Hepatocyte (in vitro differentiated cells): Measurements from ENCODE around the gene CPSF4. TPM values are rescaled to one million over a fixed set of nuclear protein-coding genes. Genes with fewer than 3 reads are reported as not detected.
"Not testable (repeated sequence)": the region's sequence is repeated elsewhere in the genome, so short reads cannot be mapped to it uniquely, and the experiment has no call there.

Source experiments
- DNase-seq: peaks from one replicate; pipeline ENCODE4 v3.0.0-alpha.2; 2016; ENCODE audit warnings: low spot score
- H2AFZ ChIP-seq: fragments of 200-600 bp; sonication (generic); 2 replicates; pipeline ENCODE4 v1.6.0; 2016; ENCODE audit warnings: antibody characterized with exemption, mild to moderate bottlenecking
- H3K27ac ChIP-seq: fragments of 200-600 bp; sonication (generic); 2 replicates; pipeline ENCODE4 v1.5.1; 2016; ENCODE audit warnings: mild to moderate bottlenecking
- H3K27me3 ChIP-seq: fragments of 200-600 bp; sonication (generic); 2 replicates; pipeline ENCODE4 v1.6.1; 2016
- H3K36me3 ChIP-seq: fragments of 200-600 bp; sonication (generic); replicated peaks from 2 replicates; pipeline ENCODE4 v1.5.1; 2016; ENCODE audit warnings: low read depth; ENCODE audit not compliant: insufficient read depth
- H3K4me1 ChIP-seq: fragments of 200-600 bp; sonication (generic); 2 replicates; pipeline ENCODE4 v1.5.1; 2016; ENCODE audit warnings: mild to moderate bottlenecking, moderate library complexity; ENCODE audit not compliant: insufficient read depth
- H3K4me2 ChIP-seq: fragments of 200-600 bp; sonication (generic); 2 replicates; pipeline ENCODE4 v1.6.0; 2016
- H3K4me3 ChIP-seq: fragments of 200-600 bp; sonication (generic); 2 replicates; pipeline ENCODE4 v1.5.1; 2016; ENCODE audit warnings: mild to moderate bottlenecking
- H3K79me2 ChIP-seq: fragments of 200-600 bp; sonication (generic); 2 replicates; pipeline ENCODE4 v1.6.0; 2017; ENCODE audit warnings: mild to moderate bottlenecking
- H3K9me2 ChIP-seq: fragments of 200-600 bp; sonication (generic); replicated peaks from 2 replicates; pipeline ENCODE4 v1.6.0; 2017; ENCODE audit warnings: mild to moderate bottlenecking; ENCODE audit not compliant: insufficient read depth
- H3K9me3 ChIP-seq: fragments of 200-600 bp; sonication (generic); 2 replicates; pipeline ENCODE4 v1.5.1; 2016; ENCODE audit warnings: low read depth, mild to moderate bottlenecking
- H4K20me1 ChIP-seq: fragments of 200-600 bp; sonication (generic); 2 replicates; pipeline ENCODE4 v1.6.0; 2016; ENCODE audit warnings: mild to moderate bottlenecking; ENCODE audit not compliant: insufficient read depth, poor library complexity, severe bottlenecking
- EZH2 ChIP-seq: fragments of 200-600 bp; sonication (generic); IDR thresholded peaks from 2 replicates; pipeline ENCODE4 v1.6.1; 2016; ENCODE audit warnings: antibody characterized with exemption, mild to moderate bottlenecking, borderline replicate concordance
- EZH2phosphoT487 ChIP-seq: fragments of 200-600 bp; sonication (generic); IDR thresholded peaks from one replicate; pipeline ENCODE4 v1.6.1; 2018; ENCODE audit warnings: antibody characterized with exemption, mild to moderate bottlenecking, low read depth, moderate library complexity; ENCODE audit not compliant: unreplicated experiment, severe bottlenecking
- WGBS: methylation state at CpG from one replicate; pipeline ENCODE4 v1.1.6; 2016; ENCODE audit warnings: low lambda C conversion rate; ENCODE audit errors: missing lambda C conversion rate; 5-methylcytosine and 5-hydroxymethylcytosine counted together
- polyA plus RNA-seq: library from polyadenylated mRNA; unstranded; fragments of >200 nt; fragmentation: Nextera tagmentation; extraction: Ambion mirVana; gene quantifications from 2 replicates; pipeline ENCODE4 v1.2.1, GENCODE V29; 2016
- total RNA-seq: library from RNA; depleted of rRNA; stranded (reverse); fragments of >200 nt; gene quantifications from 2 replicates; pipeline ENCODE4 v1.2.3, GENCODE V29; 2014
- TF ChIP-seq, protein P1 (sequence below): fragments of 200-600 bp; sonication (generic); IDR thresholded peaks from 2 replicates; pipeline ENCODE4 v1.5.1; 2016; ENCODE audit warnings: antibody characterized with exemption, mild to moderate bottlenecking; ENCODE audit not compliant: poor library complexity

CPSF4 gene
- total and polyA plus RNA-seq, 2 experiments from 2014 or later: 35.1 to 37.6 TPM

DNA sequence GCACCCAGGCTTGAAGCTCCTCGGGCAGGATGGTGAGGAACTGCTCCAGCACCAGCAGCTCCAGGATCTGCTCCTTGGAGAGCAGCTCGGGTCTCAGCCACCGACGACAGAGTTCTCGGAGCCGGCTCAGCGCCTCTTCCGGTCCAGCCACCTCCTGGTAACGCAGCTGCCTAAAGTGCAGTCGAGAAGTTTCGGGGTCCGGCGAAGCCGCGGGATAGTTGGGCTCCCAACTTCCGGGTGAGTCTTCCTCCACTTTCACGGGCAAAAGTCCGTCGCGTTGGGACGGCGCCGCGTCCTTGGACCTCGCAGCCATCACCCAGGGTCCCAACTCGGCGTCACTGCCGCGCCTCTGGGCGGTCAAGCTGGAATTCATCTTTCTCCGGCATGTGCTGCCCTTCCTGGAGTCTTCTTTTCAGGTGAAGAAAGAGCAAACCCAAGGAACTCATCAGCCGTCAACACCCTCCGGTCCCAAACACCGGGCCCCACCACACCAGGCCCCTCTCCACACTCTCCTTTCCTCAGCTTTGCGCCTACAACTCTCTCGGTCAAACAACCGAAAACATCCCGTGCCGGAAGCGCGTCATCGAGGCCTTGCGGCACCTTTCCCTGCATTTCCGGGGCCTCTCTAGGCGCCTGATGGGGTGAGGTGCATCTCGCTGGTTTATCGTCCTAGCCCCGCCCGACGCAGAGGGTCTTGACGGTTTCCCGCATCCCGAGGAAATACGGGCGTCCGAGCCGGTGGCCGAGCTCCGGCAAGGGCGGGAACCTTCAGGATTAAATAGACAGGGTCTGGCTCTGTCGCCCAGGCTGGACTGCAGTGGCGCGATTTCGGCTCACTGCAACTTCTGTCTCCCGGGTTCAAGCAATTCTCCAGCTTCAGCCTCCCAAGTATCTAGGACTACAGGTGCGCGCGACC is 61.2 kb downstream of the CPSF4 start, which contains the start of gene ZNF394:
Gene ZNF394 (minus strand): TSS at position 561 of the 916 bp plus-strand sequence. CDS start 188 bp downstream, at position 373.
- Histone ChIP-seq H3K4me3 (peak within 1 kb of the TSS; percentile 41), H4K20me1 (peaks cover 23% of the 10 kb centered on the region), H3K9me2 (no peaks in the 10 kb centered on the region), H3K4me2 (peak within 1 kb of the TSS; percentile 90), H3K36me3 (no peaks in the 10 kb centered on the region), H3K27me3 (no peaks in the 10 kb centered on the region), H3K27ac (peak within 1 kb of the TSS; percentile 93), H3K79me2 (peaks cover 53% of the 10 kb centered on the region), H3K4me1 (peaks cover 14% of the 10 kb centered on the region), H3K9me3 (no peaks in the 10 kb centered on the region), H2AFZ (peak within 1 kb of the TSS; percentile 80)
- under 1% methylated on average over 68 of the region's 68 CpGs for WGBS
- TF ChIP-seq EZH2phosphoT487 (no peak), EZH2 (no peak)
- TF ChIP-seq, protein P1, sequence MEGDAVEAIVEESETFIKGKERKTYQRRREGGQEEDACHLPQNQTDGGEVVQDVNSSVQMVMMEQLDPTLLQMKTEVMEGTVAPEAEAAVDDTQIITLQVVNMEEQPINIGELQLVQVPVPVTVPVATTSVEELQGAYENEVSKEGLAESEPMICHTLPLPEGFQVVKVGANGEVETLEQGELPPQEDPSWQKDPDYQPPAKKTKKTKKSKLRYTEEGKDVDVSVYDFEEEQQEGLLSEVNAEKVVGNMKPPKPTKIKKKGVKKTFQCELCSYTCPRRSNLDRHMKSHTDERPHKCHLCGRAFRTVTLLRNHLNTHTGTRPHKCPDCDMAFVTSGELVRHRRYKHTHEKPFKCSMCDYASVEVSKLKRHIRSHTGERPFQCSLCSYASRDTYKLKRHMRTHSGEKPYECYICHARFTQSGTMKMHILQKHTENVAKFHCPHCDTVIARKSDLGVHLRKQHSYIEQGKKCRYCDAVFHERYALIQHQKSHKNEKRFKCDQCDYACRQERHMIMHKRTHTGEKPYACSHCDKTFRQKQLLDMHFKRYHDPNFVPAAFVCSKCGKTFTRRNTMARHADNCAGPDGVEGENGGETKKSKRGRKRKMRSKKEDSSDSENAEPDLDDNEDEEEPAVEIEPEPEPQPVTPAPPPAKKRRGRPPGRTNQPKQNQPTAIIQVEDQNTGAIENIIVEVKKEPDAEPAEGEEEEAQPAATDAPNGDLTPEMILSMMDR: no peak
- DNase-seq: peak; percentile 95

DNA sequence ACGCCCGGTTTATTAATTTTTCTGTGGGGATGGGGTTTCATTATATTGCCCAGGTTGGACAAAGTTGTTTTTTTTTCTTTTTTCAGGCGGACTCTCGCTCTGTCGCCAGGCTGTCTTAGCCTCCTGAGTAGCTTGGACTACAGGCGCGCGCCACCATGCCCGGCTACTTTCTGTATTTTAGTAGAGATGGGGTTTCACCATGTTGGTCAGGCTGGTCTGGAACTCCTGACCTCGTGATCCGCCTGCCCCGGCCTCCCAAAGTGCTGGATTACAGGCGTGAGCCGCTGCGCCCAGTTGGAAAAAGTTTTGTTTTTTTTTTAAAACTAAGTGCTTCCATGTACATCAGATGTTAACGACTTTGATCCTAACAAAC is 61.9 kb downstream of the CPSF4 start:
- peak overlapping the region; percentile 93 for H3K27ac ChIP-seq
- WGBS: 62% methylated on average over 16 of the region's 16 CpGs
- peak overlapping the region; percentile 81 for H3K4me2 ChIP-seq
- peaks cover 52% of the 10 kb centered on the region for H3K79me2 ChIP-seq
- peak overlapping the region; percentile 80 for H2AFZ ChIP-seq
- peaks cover 14% of the 10 kb centered on the region for H3K4me1 ChIP-seq
- no peaks in the 10 kb centered on the region for H3K36me3 ChIP-seq
- DNase-seq: no peak
- H3K4me3 ChIP-seq: peak overlapping the region; percentile 41
- H4K20me1 ChIP-seq: peaks cover 23% of the 10 kb centered on the region
- no peaks in the 10 kb centered on the region for H3K27me3 ChIP-seq
- H3K9me3 ChIP-seq: no peaks in the 10 kb centered on the region
- no peaks in the 10 kb centered on the region for H3K9me2 ChIP-seq
- TF ChIP-seq EZH2phosphoT487 (no peak), EZH2 (no peak)
- TF ChIP-seq, protein P1: no peak

DNA sequence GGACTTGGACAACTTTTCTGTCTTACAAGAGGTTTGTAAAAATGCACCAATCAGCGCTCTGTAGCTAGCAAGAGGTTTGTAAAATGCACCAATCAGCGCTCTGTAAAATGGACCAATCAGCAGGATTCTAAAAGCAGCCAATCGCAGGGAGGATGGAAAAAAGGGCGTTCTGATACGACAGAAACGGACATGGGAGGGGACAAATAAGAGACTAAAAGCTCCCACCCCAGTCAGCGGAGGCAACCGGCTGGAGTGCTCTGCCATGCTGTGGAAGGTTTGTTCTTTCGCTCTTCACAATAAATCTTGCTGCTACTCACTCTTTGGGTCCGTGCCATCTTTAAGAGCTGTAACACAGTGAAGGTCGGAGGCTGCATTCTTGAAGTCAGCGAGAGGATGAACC is 62.5 kb downstream of the CPSF4 start:
- not testable (repeated sequence) for H3K9me2 ChIP-seq, H3K4me3 ChIP-seq, H3K36me3 ChIP-seq, H3K27me3 ChIP-seq, DNase-seq, H3K27ac ChIP-seq, H3K9me3 ChIP-seq, H2AFZ ChIP-seq
- WGBS: 96% methylated on average over 12 of the region's 12 CpGs
- peak overlapping the region; percentile 81 for H3K4me2 ChIP-seq
- H4K20me1 ChIP-seq: peaks cover 23% of the 10 kb centered on the region
- peaks cover 52% of the 10 kb centered on the region for H3K79me2 ChIP-seq
- peaks cover 14% of the 10 kb centered on the region for H3K4me1 ChIP-seq

DNA sequence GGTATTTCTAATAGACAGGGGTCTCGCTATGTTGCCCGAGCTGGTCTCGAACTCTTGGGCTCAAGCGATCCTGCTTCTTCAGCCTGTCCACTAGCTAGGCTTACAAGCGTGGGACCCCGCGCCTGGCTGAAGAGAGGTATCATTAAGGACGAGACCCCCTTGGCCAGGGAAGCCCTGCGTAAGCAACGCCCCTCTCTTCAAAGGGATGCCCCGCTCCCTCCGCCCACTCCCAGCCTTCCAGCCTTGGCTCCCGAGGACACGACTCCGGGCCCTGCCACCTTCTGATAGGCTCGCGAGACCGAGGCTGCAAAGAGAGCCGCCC is 65.5 kb downstream of the CPSF4 start:
- Histone ChIP-seq H3K79me2 (peaks cover 51% of the 10 kb centered on the region), H3K4me3 (peak overlapping the region; percentile 84), H2AFZ (peak overlapping the region; percentile 70), H3K9me3 (no peaks in the 10 kb centered on the region), H4K20me1 (peaks cover 6% of the 10 kb centered on the region), H3K27me3 (no peaks in the 10 kb centered on the region), H3K4me1 (peaks cover 9% of the 10 kb centered on the region), H3K36me3 (no peaks in the 10 kb centered on the region), H3K9me2 (no peaks in the 10 kb centered on the region), H3K4me2 (peak overlapping the region; percentile 88), H3K27ac (peak overlapping the region; percentile 93)
- TF ChIP-seq, protein P1: no peak
- no peak for TF ChIP-seq EZH2
- TF ChIP-seq EZH2phosphoT487: no peak
- DNase-seq: no peak
- 15% methylated on average over 18 of the region's 19 CpGs for WGBS
